Dedifferentiated amniotic fluid mesenchymal stem cell (primary cell): Measurements from ENCODE around the gene C1QTNF1.
A peak's percentile ranks its signal among the peaks of the same experiment; 100 is the strongest.

ENCODE experiments used
- DNase-seq: peaks from one replicate; pipeline ENCODE4 v3.0.0-alpha.2; 2016; ENCODE audit errors: extremely low spot score

The C1QTNF1 gene

DNA sequence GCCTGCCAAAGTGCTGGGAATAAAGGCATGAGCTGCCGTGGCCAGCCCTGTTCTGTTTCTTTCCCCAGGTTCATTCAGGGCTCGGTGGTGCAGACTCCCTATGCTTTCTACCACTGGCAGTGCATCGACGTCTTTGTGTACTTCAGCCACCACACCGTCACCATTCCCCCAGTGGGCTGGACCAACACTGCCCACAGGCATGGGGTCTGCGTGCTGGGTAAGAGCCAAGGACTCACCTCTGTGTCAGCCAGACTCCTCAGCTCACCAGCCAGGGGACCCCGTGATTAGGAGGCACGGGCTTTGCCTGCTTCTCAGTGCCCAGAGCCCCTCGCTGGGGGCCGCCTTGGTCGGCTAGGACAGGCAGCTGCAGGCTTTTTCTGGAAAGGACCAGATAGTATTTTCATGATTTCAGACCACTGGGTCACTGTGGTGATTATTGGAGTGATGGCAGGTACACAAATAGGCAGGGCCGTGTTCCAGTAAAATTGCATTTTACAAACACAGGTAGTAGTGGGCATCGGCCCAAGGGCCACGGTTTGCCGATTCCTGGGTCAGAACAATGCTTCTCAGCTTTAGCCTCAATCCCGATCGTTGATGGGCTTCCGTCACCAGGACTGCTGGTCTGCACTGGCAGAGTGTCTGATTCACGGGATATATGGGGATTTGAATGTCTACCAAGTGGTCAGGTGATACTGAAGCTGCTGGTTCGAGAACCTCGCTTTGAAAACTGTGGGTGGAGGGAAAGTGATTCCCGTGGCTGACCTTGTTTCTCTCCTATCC lies 55.6 kb downstream of the C1QTNF1 start:
- DNase-seq, result no peak

DNA sequence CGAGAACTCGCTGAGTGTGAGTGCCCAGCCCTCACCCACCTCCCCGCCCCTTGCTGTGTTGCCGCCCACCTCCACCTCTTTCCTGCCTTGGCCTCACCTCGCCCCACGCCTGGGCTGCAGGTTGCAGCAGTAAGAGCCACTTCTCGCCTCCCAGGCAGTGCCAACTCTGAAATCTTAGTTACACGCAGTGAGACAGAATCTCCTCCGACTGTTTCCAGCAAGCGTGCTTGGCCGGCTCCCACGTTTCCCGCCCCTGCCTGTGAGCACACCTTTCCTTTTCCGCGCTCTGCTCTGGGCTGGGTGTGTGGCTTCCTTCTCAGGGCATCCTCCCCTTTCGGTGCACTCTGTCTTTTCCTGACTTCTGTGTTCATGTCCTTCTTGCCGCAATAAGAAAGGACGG lies 56.4 kb downstream of the C1QTNF1 start:
- no peak for DNase-seq

DNA sequence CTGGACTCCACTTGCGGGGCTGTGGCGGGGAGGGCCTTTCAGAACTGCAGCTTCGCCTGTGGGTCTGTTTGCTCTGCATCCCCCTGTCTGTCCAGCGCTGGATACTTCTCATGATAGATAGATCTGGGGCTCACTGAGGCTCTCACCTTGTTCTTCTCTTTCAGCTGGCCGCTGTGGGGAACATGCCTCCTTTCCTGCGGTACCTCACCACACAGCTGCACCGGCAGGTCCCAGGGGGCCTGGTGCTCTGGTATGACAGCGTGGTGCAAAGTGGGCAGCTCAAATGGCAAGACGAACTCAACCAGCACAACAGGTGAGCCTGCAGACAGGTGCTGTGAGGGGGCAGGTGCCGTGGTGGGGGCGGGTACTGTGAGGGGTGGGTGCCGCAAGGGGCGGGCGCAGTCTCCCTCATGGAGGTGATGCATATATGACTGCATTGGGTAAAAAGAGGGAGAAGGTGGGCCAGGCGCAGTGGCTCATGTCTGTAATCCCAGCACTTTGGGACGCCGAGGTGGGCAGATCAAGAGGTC lies 56.9 kb downstream of the C1QTNF1 start:
- no peak for DNase-seq

DNA sequence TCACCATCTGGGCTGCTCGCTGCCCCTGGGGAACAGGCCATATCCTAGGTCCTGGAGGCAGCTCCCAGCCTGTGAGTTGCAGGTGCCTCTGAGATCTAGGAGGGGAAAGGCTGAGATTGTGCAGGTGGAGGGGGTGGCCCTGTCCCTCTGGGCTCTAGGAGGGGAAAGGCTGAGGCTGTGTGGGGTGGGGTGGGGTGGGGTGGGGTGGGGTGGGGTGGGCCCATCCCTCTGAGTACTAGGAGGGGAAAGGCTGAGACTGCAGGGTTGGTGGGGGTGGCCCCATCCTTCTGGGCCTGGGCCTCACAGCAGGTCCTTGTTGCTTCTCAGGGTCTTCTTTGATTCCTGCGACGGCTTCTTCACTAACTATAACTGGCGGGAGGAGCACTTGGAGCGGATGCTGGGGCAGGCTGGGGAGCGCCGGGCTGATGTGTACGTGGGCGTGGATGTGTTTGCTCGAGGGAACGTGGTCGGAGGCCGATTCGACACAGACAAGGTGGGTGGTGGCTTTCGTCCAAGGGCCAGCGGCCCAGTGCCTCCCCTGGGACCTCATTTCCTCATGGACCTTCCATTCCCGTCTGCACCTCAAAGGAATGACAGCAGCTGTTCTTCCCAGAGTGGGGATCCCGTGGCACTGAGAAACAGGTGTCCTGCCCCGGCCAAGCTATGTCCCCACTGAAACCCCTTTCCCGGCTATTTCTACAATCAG lies 57.8 kb downstream of the C1QTNF1 start:
- no peak for DNase-seq

DNA sequence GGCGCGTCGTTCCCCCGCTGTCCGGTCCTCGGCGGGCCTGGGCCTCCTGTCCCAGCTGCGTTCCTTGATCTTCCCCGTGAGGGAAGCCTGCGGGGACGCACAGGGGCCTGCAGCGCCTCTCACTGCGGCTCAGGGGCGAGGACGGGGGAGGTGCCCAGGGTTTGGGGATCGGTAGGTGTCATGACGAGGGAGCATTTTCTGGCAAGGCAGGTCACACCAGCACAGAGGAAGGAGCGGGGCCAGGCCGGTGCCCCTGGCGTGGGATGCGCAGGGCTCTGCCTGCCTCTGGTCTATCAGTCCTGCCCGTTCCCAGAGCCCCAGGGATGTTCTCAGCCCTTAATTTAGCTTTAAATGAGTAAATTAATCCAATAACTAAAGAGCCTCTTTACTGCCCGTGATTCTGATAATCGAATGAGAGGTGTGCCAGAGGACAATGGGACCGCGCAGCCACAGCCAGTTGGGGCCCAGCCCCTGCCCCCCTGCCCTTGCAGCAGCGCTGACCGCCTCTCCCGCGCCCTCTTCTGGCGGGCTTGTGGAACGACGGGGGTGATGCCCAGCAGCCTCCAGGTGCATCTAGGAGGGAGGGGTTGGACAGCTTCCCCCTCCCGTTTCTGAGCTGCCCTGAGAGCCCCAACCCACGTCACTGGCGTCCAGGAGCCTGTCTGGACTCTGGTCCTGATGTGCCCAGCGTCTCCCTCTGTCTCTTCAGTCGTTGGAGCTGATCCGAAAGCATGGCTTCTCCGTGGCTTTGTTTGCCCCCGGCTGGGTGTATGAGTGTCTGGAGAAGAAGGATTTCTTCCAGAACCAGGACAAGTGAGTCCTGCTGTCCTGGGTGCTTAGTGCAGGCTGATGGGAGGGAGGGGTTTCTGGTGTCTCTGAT lies 58.6 kb downstream of the C1QTNF1 start:
- DNase-seq, result no peak

DNA sequence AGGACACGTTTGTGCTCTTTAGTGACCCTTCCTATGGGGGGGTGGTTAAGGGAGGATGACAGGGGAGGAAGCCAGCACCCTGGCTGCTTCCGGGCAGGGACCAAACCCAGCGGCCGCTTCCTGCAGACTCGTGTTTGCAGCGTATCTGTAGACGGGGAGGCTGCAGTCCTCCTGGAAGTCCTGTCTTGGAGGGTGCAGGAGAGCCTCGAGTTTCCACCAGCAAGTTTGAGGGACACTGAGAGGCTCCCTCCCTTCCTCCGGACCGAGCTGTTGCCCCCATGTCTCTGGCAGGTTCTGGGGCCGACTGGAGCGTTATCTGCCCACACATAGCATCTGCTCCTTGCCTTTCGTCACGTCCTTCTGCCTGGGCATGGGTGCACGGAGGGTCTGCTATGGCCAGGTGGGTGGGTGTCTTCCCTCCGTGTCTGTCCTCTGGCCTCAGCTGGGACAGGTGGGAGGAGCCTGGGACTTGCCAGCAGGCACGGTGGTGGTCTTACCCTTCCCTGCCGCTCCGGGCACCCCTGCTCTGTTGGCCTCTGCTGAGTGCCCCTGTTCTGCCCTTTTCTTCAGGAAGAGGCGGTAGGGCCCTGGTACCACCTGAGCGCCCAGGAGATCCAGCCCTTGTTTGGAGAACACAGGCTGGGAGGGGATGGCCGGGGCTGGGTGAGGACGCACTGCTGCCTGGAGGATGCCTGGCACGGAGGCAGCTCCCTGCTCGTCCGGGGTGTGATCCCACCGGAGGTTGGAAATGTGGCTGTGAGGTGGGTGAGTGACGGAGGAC lies 59.4 kb downstream of the C1QTNF1 start:
- DNase-seq, result no peak

DNA sequence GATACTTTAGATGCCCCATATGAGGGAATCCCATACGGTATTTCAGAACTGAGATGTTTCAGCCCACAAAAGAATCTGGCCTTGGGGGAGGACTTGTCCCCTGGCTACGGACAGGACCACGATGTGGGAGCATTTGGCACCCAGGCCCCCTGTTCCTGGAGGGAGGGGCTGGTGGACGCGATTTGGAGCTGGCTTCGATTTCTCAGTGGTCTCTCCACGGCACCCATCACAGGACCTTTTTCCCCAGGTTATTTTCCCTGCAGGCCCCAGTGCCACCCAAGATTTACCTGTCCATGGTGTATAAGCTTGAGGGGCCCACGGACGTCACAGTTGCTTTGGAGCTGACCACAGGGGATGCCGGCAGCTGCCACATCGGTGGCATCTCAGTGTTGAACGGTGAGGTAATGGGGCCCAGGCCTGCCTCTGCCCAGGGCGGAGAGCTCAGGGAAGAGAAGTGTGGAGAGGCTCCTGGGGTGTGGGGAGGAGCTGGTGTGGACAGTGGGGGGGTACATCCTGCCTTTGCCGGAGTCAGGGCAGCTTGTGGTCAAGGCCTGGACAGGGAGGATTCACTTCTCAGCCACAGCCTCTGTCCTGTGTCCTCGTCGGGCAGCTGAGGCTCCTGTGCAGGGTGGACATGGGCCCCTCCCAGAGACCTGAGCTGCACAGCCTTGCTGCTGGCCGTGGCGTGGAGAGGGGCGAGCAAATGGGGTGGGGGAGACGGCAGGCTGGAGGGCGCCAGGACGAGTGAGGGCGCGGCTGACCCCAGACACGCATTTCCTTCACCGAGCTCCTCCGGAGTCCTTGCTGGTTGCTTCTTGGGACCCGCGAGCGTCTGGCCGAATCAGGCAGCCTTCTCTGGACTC lies 60.6 kb downstream of the C1QTNF1 start:
- DNase-seq, result no peak

DNA sequence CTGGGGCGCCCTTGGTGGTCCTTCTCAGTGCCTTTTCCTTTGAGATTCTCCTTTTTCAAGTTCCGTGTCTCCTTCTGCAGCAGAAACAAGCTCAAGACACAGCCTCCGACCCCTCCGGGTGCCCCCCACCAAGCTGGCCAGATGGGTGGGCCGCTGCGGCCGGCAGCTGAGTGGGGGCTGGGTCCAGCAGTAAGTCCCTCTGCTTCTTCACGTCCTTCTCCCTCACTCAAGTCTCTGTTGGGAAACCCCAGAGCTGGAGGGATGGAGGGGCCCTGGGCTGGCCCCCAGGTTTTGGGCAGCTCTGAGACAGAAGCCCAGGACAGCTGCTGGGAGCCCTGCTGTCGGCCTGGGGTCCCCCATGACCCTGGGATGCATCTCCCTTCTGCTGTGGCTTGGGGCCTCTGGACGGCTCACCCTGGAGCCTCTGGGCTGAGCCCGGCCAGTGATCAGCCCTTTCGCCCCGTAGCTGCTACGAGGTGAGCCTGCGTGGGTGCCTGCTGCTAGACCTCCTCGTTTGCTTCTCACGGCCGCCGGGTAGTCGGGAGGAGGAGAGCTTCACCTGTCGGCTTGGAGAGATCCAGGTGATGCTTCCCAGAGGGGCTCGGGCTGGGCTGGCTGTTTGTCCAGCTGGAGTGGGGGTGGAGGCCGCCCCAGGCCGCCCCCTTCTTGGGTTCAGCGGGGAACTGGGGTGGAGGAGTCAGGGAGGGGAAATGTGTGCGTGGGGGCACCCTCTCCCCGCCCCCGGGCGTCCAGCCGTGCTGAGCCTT lies 61.4 kb downstream of the C1QTNF1 start:
- DNase-seq, result no peak

DNA sequence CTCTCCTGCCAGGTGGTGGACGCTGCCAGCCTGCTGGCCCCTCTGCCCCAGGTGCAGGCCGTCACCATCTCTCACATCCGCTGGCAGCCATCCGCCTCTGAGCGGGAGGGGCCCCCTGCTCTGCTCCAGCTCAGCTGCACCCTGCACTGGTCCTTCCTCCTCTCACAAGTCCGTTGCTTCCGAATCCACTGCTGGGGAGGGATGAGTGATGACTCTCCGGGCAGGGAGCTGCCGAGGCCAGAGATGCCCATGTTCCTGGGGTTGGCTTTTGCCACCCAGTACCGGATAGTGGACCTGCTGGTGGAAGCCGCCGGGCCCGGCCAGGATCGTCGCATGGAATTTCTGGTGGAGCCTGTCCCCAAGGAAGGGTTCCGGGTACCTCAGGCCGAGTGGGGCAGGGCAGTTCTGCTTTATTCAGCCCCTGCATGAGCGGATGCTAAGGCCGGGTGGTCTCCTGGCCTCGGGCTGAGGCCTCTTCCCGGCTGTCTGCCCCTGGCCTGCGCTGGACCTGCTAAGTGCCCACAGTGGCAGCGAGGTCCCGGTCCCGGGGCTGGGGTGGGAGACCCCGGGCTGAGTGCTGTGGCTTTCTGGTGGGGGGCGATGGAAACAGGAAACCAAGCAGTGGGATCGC lies 62.1 kb downstream of the C1QTNF1 start:
- DNase-seq, result no peak

DNA sequence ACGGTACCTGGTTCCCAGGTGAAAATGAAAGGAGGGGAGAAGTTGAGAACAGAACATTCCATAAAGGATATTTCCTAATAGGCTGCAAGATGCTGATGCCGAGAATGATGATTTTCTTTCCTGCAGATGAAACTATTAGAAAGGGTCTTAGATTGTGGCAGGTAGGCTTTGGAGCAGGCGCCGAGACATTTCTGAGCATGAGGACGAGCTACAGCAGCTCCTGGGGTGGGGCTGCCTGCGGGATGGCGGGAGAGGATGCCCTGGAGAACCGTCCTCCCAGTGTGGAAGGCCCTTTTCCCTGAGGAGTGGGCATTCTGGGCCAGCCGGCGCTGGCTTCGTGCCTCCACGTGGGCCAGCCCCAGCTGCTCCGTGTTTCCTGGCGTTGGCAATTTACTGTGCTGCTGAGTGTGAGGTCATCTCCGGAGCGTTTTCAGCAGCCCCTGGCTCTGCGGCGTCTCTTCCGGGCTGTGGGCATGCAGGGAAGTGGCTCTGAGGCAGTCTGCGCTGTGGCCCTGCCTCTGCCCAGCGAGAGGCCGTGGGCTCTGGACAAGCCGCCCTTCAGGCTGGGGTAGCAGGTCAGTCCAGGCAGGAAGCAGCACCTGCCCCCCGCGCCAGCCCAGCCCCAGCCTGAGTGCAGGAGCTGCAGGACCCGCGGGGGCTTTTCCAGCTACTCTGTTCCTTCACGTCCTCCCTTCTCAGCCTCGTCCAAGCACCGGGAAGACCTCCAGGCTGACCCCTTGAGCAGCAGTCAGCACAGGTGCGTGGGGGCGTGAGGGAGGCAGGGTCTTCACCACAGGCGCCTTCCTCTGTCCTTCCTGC lies 62.8 kb downstream of the C1QTNF1 start:
- DNase-seq, result no peak

DNA sequence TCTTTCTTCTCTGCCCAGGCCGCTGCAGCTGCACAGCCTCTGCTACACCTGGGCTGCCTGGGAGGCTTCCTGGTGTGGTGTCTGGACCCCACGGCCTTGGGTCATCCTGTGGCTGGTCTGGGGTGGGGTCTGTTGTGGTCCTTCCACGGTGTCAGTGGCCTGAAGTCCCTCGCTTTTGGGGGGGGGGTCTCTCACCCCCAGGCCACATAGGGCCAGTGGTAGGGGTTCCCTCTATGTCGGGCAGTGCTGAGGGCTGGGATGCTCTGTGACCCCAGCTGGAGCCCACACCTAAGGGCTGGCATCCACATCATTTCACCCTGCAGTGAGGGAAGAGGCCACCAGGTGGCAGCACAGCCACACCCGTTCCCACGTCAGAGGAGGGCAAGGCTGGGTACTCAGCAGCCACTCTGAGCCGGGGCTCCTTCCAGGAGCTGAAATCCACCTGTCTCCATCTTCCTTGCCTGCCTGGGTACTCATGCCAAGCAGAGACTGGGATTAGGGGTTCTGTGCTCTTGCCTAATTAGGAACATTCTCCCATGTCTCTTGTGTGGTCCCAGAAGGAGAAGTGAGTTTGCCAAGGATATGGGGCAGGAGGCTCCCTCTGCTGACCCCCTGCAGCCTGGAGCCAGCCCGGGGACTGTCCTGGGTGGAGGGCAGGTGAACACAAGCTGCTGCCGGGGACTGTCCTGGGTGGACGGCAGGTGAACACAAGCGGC lies 63.6 kb downstream of the C1QTNF1 start:
- peak; percentile 45 for DNase-seq

DNA sequence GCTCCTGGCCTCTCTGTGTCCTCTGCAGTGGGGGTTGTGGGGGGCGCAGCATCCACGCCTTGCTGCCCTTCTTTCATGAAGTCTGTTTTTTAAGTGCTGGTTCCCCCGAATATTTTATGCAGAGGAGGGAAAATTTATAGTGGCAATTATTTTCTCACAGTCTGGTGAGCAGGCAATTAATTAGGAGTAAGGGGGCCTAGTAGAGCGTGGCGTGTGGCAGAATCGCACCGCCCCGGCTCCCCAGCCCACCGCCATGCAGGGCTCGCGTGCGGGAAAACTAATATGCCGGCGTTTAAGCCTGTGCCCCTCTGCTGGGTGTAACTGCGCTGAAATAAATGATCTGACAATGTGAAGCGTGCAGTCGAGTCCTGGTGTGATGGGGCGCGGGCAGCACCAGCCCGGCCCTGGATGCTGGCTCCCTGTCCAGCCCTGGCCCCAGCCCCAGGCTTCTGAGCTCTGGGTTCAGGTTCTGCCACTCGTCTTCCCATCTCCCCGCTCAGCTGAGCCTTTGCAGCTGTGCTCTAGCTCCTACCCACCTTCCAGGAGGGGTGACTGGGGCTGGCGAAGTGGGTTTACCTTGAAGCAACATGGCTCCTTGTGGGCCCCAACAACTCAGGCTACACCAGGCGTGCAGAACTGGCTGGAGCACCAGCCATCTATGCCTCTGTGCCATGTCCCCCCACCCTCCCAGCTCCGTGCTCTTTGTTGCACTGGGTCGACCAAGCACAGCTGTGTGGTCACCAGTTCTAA lies 64.5 kb downstream of the C1QTNF1 start:
- no peak for DNase-seq

DNA sequence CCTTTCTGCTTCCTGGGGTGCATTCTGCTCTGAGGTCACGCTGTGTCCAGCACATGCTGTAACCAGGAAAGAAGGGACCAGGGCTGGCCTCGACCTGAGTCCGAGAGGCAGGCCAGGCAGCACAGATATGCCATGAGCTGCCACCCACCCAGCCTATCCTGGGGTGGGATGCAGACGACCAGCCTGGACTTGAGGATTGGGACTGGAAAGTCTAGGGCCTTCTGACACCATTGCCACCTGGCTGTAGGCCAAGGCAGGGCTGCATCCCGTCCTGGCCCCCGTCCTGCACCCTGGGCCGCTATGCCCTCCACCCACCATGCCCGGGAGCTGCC lies 65.0 kb downstream of the C1QTNF1 start:
- DNase-seq, result no peak

DNA sequence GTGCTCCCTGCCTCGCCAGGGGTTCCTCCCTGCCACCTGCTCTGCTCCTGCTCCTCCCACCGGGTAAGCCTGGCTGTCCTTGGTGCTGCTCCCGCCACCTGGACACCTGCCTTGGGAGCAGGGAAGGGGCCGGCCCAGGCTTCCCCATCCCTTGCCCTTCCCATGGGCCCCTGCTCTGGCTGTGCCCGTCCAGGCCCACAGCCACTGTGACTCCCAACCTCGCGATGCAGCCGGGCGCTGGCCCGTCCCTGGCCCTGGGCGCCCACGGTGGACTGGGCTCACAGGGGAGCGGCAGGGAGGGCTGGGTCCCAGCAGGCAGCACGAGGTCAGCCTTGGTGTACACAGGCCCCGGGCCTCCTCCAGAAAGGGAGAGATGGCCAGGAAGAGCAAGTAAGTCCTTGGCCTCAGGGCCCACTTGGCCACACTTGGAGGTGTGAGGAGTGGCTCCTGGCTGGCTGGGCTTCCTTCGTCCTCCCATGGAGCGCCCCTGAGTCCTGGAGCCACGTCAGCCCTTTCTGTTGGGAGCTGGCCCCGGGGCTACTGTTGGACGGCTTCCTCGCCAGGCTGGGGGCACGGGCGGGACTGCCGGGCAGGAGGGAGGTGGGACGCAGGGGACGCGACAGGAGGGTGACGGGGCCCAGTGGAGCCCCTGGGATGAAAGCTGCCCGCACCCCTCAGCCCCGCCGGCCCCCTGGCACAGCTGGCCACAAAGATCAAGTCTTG lies 65.9 kb downstream of the C1QTNF1 start:
- DNase-seq, result no peak

DNA sequence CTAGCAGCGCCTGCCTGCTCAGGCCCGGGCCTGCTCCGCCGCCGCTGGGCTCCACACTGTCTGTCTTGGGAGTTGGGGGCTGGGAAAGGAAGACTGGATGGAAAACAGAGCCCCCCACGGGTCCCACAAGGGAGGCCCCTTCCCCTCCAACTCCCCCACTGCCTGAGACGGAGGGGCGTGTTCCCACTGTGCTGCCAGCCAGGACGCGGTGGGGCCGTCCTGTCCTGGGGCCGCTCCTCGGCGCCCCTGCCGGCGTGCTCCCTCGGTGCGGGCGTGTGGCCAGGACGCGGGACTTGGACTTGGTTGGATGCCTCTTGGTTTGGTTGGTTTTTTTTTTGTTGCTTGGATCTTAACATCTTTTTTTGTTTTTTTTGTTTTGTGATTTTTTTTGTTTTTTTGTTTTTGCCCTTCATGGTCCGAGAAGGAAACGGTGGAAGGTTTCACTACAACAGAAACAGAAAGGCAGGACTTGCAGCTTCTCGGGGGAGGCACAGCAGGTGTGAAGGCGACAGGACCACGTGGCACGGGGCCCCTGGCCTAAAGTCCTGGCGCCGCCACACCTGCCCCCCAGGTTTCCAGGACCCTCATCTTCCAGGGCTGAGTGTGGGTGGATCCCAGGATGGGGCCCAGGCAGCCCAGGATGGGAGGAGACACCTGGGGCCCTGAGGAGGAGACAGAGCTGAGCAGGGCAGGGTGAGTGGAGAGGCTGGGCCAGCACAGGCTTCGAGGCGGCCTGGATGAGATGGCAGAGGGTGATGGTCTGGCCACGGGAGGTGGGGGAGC lies 66.7 kb downstream of the C1QTNF1 start:
- DNase-seq, result no peak
